PC-9 (cell line): ENCODE data around the gene ZFP1. TPM values are rescaled to one million over a fixed set of nuclear protein-coding genes. Genes with fewer than 3 reads are reported as not detected.

Source experiments
- BruUV-seq: library from RNA; stranded (reverse); fragments of 400-500 nt; replicated peaks from 2 replicates; lab custom pipeline; 2021; lab: Mats Ljungman, UMichigan
- CTCF ChIA-PET: fragments of 300-600 bp; sonication (Branson Sonifier 250); formaldehyde crosslinking; loops from one replicate; lab custom pipeline; 2022; ENCODE audit warnings: antibody characterized with exemption; lab: Charles Lee
- POLR2A ChIA-PET: fragments of 300-600 bp; sonication (Branson Sonifier 250); formaldehyde crosslinking; loops from one replicate; lab custom pipeline; 2022; ENCODE audit warnings: antibody characterized with exemption; ENCODE audit not compliant: unreplicated experiment; lab: Charles Lee
- DNase-seq, 2 experiments: peaks; one replicate each; pipeline versions ENCODE4 v3.0.0 to v3.0.0-alpha.2; 2015 to 2022; ENCODE audit warnings: mixed read lengths in 1 of 2
- H2AFZ ChIP-seq: fragments of 200-600 bp; sonication (generic); 2 replicates; pipeline ENCODE4 v1.8.1; 2017; ENCODE audit warnings: antibody characterized with exemption
- H3F3A ChIP-seq: fragments of 200-600 bp; sonication (generic); 2 replicates; pipeline ENCODE4 v1.8.1; 2017; ENCODE audit warnings: antibody characterized with exemption, mild to moderate bottlenecking, low read depth; ENCODE audit not compliant: insufficient read depth
- H3K27ac ChIP-seq: fragments of 200-600 bp; sonication (generic); 2 replicates; pipeline ENCODE4 v1.6.1; 2016; ENCODE audit warnings: mixed run types
- H3K27me3 ChIP-seq: fragments of 200-600 bp; sonication (generic); 2 replicates; pipeline ENCODE4 v1.6.1; 2016; ENCODE audit warnings: low read depth, mixed run types; ENCODE audit not compliant: insufficient read depth
- H3K36me3 ChIP-seq: fragments of 200-600 bp; sonication (generic); 2 replicates; pipeline ENCODE4 v1.6.1; 2016; ENCODE audit warnings: low read depth, mixed run types
- H3K4me1 ChIP-seq: fragments of 200-600 bp; sonication (generic); replicated peaks from 2 replicates; pipeline ENCODE4 v1.6.1; 2016; ENCODE audit warnings: mixed run types; ENCODE audit not compliant: insufficient read depth
- H3K4me2 ChIP-seq: fragments of 200-600 bp; sonication (generic); 2 replicates; pipeline ENCODE4 v1.6.1; 2017; ENCODE audit warnings: mixed run types
- H3K4me3 ChIP-seq: fragments of 200-600 bp; sonication (generic); 2 replicates; pipeline ENCODE4 v1.6.1; 2016; ENCODE audit warnings: mixed run types
- H3K79me2 ChIP-seq: fragments of 200-600 bp; sonication (generic); 2 replicates; pipeline ENCODE4 v1.6.1; 2017; ENCODE audit warnings: low read depth, mixed run types
- H3K9me2 ChIP-seq: fragments of 200-600 bp; sonication (generic); 2 replicates; pipeline ENCODE4 v1.8.1; 2017; ENCODE audit warnings: mild to moderate bottlenecking; ENCODE audit not compliant: insufficient read depth
- H3K9me3 ChIP-seq: fragments of 200-600 bp; sonication (generic); 2 replicates; pipeline ENCODE4 v1.8.1; 2016; ENCODE audit warnings: low read depth; ENCODE audit not compliant: insufficient read depth
- H4K20me1 ChIP-seq: fragments of 200-600 bp; sonication (generic); 2 replicates; pipeline ENCODE4 v1.8.1; 2017; ENCODE audit not compliant: insufficient read depth
- EZH2 ChIP-seq: fragments of 200-600 bp; sonication (generic); IDR thresholded peaks from 2 replicates; pipeline ENCODE4 v1.8.0; 2017; ENCODE audit warnings: antibody characterized with exemption, low read depth
- intact Hi-C: fragments of 100-400 bp; cut with micrococcal nuclease; formaldehyde crosslinking; loops from one replicate; pipeline ENCODE4 v1.10.0; 2022; ENCODE audit not compliant: unreplicated experiment
- total RNA-seq: library from RNA; stranded (reverse); gene quantifications from 2 replicates; pipeline ENCODE4 v1.2.3, GENCODE V29; 2021
- TF ChIP-seq, protein P1 (sequence below): fragments of 200-600 bp; sonication (generic); conservative IDR thresholded peaks from 2 replicates; pipeline ENCODE4 v1.6.1; 2017; ENCODE audit warnings: mixed run types, antibody characterized with exemption, mild to moderate bottlenecking, moderate library complexity

ZFP1 gene
- total RNA-seq, 1 experiment from 2014 or later: 10.9 TPM

GRCh38 chr16:75192606-75193264 lies 44.4 kb downstream of the ZFP1 start:
- DNase-seq: peak; percentile 54 to 57
- intact Hi-C loops: loop anchor here (10.0 kb wide), 2 partner anchors 272 to 1982 kb away; partner anchors contain the start of gene TMEM170A
- H3K9me3 ChIP-seq: no peaks in the 10 kb centered on the region

GRCh38 chr16:75193265-75193650 lies 44.9 kb downstream of the ZFP1 start:
- Histone ChIP-seq H3K4me2 (no peak overlapping the region), H3K4me3 (no peak overlapping the region), H3K9me3 (no peaks in the 10 kb centered on the region), H2AFZ (no peak overlapping the region), H3K27ac (no peak overlapping the region), H3K79me2 (no peaks in the 10 kb centered on the region), H4K20me1 (no peaks in the 10 kb centered on the region), H3K27me3 (no peaks in the 10 kb centered on the region), H3F3A (no peaks in the 10 kb centered on the region), H3K9me2 (no peaks in the 10 kb centered on the region), H3K4me1 (peaks cover 23% of the 10 kb centered on the region), H3K36me3 (no peaks in the 10 kb centered on the region)
- no peak for TF ChIP-seq EZH2
- TF ChIP-seq, protein P1, sequence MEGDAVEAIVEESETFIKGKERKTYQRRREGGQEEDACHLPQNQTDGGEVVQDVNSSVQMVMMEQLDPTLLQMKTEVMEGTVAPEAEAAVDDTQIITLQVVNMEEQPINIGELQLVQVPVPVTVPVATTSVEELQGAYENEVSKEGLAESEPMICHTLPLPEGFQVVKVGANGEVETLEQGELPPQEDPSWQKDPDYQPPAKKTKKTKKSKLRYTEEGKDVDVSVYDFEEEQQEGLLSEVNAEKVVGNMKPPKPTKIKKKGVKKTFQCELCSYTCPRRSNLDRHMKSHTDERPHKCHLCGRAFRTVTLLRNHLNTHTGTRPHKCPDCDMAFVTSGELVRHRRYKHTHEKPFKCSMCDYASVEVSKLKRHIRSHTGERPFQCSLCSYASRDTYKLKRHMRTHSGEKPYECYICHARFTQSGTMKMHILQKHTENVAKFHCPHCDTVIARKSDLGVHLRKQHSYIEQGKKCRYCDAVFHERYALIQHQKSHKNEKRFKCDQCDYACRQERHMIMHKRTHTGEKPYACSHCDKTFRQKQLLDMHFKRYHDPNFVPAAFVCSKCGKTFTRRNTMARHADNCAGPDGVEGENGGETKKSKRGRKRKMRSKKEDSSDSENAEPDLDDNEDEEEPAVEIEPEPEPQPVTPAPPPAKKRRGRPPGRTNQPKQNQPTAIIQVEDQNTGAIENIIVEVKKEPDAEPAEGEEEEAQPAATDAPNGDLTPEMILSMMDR: no peak
- ChIA-PET CTCF (interaction anchor here (0.7 kb wide), 1 partner anchor 293 kb away, joined by 3 read pairs; no protein-coding TSS in a partner anchor), POLR2A (no interaction called here)
- intact Hi-C loops: loop anchor here (10.0 kb wide), 2 partner anchors 272 to 1982 kb away; partner anchors contain the start of gene TMEM170A
- BruUV-seq: no TSS peak
- no peak for DNase-seq

More at GRCh38 chr16:75192606-75193264, 44.4 kb downstream of the ZFP1 start:
- H2AFZ ChIP-seq: no peak overlapping the region
- H3K4me2 ChIP-seq: no peak overlapping the region
- CTCF ChIA-PET: interaction anchor here (0.7 kb wide), 1 partner anchor 294 kb away, joined by 3 read pairs; no protein-coding TSS in a partner anchor
- no peaks in the 10 kb centered on the region for H3K9me2 ChIP-seq
- POLR2A ChIA-PET: interaction anchor here (0.6 kb wide), 1 partner anchor 525 kb away, joined by 3 read pairs; no protein-coding TSS in a partner anchor
- no peaks in the 10 kb centered on the region for H3K36me3 ChIP-seq
- H3K4me1 ChIP-seq: peaks cover 24% of the 10 kb centered on the region
- H3K27ac ChIP-seq: no peak overlapping the region
- no peaks in the 10 kb centered on the region for H3K27me3 ChIP-seq
- H3F3A ChIP-seq: no peaks in the 10 kb centered on the region
- H4K20me1 ChIP-seq: no peaks in the 10 kb centered on the region
- H3K4me3 ChIP-seq: no peak overlapping the region
- BruUV-seq: no TSS peak
- TF ChIP-seq, protein P1: no peak
- no peak for TF ChIP-seq EZH2
- no peaks in the 10 kb centered on the region for H3K79me2 ChIP-seq

- Histone ChIP-seq H3K4me2 (no peak overlapping the region), H3K79me2 (no peaks in the 10 kb centered on the region), H3K4me1 (peaks cover 17% of the 10 kb centered on the region), H3K4me3 (no peak overlapping the region), H3F3A (no peaks in the 10 kb centered on the region), H3K9me2 (no peaks in the 10 kb centered on the region), H3K36me3 (no peaks in the 10 kb centered on the region), H3K27me3 (no peaks in the 10 kb centered on the region), H3K27ac (no peak overlapping the region), H3K9me3 (no peaks in the 10 kb centered on the region), H4K20me1 (no peaks in the 10 kb centered on the region), H2AFZ (no peak overlapping the region)
- no peak for DNase-seq
- POLR2A ChIA-PET: no interaction called here
- BruUV-seq: no TSS peak
- no peak for TF ChIP-seq EZH2
- TF ChIP-seq, protein P1: no peak
- CTCF ChIA-PET: interaction anchor here (0.7 kb wide), 1 partner anchor 293 kb away, joined by 3 read pairs; no protein-coding TSS in a partner anchor
- intact Hi-C loops: loop anchor here (10.0 kb wide), 2 partner anchors 271 to 1981 kb away; partner anchors contain the start of gene TMEM170A
These were observed 45.6 kb downstream of the ZFP1 start for GRCh38 chr16:75193730-75194444.
